ENCODE measurements around the gene SNX11. TPM values are rescaled to one million over a fixed set of nuclear protein-coding genes. Genes with fewer than 3 reads are reported as not detected.

The SNX11 gene
- total and polyA plus RNA-seq, 3 experiments from 2014 or later = 26.5 to 45.2 (median 43.3) TPM

DNA sequence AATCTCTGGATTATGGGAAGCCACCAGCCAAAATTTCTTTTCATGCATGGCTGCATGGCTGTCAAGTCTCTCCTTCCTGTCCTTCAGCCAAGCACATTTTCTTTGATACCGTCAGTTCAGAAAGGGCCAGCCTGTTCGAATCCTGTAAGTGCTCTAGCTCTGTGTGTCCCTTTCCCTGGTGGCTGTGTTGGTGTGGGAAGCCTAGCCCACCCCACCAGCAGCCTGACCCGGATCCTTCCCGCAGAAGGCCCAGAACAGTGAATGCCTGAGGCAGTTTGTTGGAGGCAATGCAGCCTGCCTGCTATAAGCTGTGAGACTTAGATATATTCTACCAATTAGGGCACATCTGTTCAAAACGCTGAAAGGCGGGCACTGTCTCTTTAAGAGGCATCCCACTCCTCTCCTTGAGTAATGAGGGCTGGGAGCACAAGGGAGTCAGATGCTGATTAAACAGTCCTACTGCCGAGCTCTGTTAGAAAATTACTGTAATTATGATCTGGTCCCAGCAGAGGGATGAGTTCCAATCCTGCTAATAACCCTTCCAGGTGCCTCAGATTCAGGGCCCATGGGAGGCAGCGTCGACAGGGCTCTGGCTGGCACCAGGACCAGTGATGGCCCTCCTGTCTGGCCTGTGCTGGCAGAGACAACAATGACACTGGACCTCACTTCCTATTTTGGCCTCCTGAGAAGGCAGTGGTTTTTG, 18.4 kb downstream of the SNX11 start:
- CTCF ChIA-PET = no interaction called here
- H3K4me1 Mint-ChIP-seq = no peaks in the 10 kb centered on the region
- Histone ChIP-seq H3K4me3 (ENCODE audit: low read length) (no peak overlapping the region), H3K4me1 (ENCODE audit: insufficient read depth, low read length) (no peaks in the 10 kb centered on the region), H3K36me3 (ENCODE audit: insufficient read depth, low read length) (peaks cover 33% of the 10 kb centered on the region), H3K27ac (ENCODE audit: low read depth, low read length) (no peak overlapping the region), H3K27me3 (ENCODE audit: insufficient read depth, low read length, poor library complexity, severe bottlenecking) (no peaks in the 10 kb centered on the region), H3K9me3 (ENCODE audit: low read length) (no peaks in the 10 kb centered on the region)
- no peaks in the 10 kb centered on the region for H3K27me3 Mint-ChIP-seq
- no peak overlapping the region for H3K4me3 Mint-ChIP-seq
- peak overlapping the region in 2 of 8 donors; percentile 11 to 72 for H3K27ac Mint-ChIP-seq
- DNase-seq = no peak
- H3K36me3 Mint-ChIP-seq = peaks cover 0 to 48% (median 3%) of the 10 kb centered on the region in 3 donors
- POLR2A ChIA-PET = no interaction called here
- no peaks in the 10 kb centered on the region for H3K9me3 Mint-ChIP-seq

DNA sequence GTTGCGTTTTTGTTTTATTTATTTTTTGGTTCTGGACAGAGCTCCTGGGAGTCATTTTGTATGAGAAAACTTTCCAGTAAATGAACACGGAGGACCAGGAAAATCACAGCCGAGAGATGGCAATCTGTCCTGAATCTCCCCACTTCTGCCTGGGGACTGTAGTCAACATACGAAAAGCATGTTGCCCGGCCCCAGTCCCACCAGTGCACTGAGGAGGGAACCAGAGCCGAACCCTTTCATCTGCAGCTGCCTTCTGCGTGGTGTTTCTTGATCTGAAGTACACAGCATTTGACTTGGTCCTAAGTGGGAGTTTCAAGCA, 18.9 kb downstream of the SNX11 start:
- H3K27me3 ChIP-seq (ENCODE audit: insufficient read depth, low read length, poor library complexity, severe bottlenecking) = no peaks in the 10 kb centered on the region
- Mint-ChIP-seq H3K9me3 (no peaks in the 10 kb centered on the region), H3K36me3 (peaks cover 0 to 47% (median 3%) of the 10 kb centered on the region in 3 donors), H3K4me3 (no peak overlapping the region), H3K27me3 (no peaks in the 10 kb centered on the region), H3K4me1 (peaks cover 0 to 1% (median 0%) of the 10 kb centered on the region in 3 donors), H3K27ac (peak overlapping the region in 1 of 8 donors; percentile 72)
- peaks cover 27% of the 10 kb centered on the region for H3K36me3 ChIP-seq (ENCODE audit: insufficient read depth, low read length)
- no peak overlapping the region for H3K4me3 ChIP-seq (ENCODE audit: low read length)
- DNase-seq = no peak
- CTCF ChIA-PET = no interaction called here
- H3K4me1 ChIP-seq (ENCODE audit: insufficient read depth, low read length) = no peaks in the 10 kb centered on the region
- no peaks in the 10 kb centered on the region for H3K9me3 ChIP-seq (ENCODE audit: low read length)
- no peak overlapping the region for H3K27ac ChIP-seq (ENCODE audit: low read depth, low read length)
- POLR2A ChIA-PET = no interaction called here

DNA sequence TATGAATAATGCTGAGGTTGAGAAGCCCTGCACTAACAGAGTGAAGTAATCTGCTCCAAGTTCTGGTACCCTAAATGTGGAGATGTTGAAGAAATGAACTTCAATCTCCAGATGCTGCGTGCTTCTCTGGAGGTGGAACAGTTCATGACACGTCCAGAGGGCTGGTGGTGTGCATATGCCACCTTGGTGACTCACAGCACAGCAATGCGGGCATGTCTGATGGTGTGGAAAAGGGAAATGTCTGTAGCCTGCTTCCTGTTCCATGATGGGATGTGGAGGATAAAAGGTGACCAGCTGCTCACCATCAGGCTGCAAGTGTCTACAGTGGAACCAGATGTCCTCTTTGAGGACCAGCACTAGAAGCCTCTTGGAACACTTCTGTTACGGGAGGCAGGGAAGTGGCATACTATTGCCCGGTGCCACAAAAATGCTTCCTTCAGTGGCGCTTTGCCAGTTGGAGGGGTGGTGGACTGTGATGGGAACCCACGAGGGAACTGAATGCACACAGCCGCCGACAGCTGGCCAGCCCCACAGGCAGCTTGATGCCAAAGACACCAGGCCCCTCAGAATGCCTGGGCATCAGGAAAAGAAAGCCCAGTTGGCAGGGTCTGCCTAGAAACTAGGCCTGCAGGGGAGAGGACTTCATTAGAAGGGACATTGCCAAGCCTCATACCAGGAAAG, 19.9 kb downstream of the SNX11 start:
- H3K27ac Mint-ChIP-seq = peak overlapping the region in 2 of 8 donors; percentile 14 to 38

DNA sequence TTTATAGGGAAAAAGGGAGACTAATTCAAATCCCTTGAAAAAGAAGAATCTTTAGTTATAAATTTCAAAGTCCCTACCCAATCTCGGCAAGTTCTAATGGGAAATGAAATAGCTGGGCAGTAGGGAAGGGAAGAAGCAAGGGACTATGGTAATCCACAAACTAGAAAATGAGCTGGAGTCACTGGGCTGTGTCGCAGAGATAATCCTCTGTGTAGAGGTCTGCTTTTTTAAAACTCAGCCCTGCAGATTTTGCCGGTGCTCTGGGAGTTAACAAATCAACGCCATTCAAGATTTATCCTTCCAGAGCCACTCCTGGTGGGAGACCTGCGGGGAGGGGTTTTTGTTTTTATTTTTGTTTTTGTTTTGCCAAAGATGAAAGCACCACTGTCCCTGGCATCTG, 20.8 kb downstream of the SNX11 start:
- no peaks in the 10 kb centered on the region for H3K9me3 Mint-ChIP-seq
- H3K4me1 ChIP-seq (ENCODE audit: insufficient read depth, low read length) = no peaks in the 10 kb centered on the region
- H3K36me3 ChIP-seq (ENCODE audit: insufficient read depth, low read length) = peaks cover 15% of the 10 kb centered on the region
- peaks cover 0 to 40% (median under 1%) of the 10 kb centered on the region in 3 donors for H3K36me3 Mint-ChIP-seq
- no peak overlapping the region for H3K4me3 Mint-ChIP-seq
- ChIA-PET POLR2A (no interaction called here), CTCF (interaction anchor here (5.6 to 6.0 kb wide), 2 partner anchors 48 to 102 kb away, joined by 25 to 40 read pairs; no protein-coding TSS in a partner anchor)
- no peak for DNase-seq
- H3K9me3 ChIP-seq (ENCODE audit: low read length) = no peaks in the 10 kb centered on the region
- H3K27me3 Mint-ChIP-seq = no peaks in the 10 kb centered on the region
- H3K27me3 ChIP-seq (ENCODE audit: insufficient read depth, low read length, poor library complexity, severe bottlenecking) = no peaks in the 10 kb centered on the region
- peak overlapping the region in 1 of 8 donors; percentile 36 for H3K27ac Mint-ChIP-seq
- no peak overlapping the region for H3K27ac ChIP-seq (ENCODE audit: low read depth, low read length)
- H3K4me1 Mint-ChIP-seq = peaks cover 0 to 1% (median 0%) of the 10 kb centered on the region in 3 donors
- no peak overlapping the region for H3K4me3 ChIP-seq (ENCODE audit: low read length)

More for the DNA sequence above, 19.9 kb downstream of the SNX11 start:
- Histone ChIP-seq H3K36me3 (ENCODE audit: insufficient read depth, low read length) (peaks cover 22% of the 10 kb centered on the region), H3K9me3 (ENCODE audit: low read length) (no peaks in the 10 kb centered on the region), H3K27ac (ENCODE audit: low read depth, low read length) (no peak overlapping the region), H3K4me3 (ENCODE audit: low read length) (no peak overlapping the region), H3K27me3 (ENCODE audit: insufficient read depth, low read length, poor library complexity, severe bottlenecking) (no peaks in the 10 kb centered on the region), H3K4me1 (ENCODE audit: insufficient read depth, low read length) (no peaks in the 10 kb centered on the region)
- ChIA-PET POLR2A (no interaction called here), CTCF (no interaction called here)
- Mint-ChIP-seq H3K4me3 (no peak overlapping the region), H3K27me3 (no peaks in the 10 kb centered on the region), H3K4me1 (peaks cover 0 to 1% (median 0%) of the 10 kb centered on the region in 3 donors), H3K36me3 (peaks cover 0 to 44% (median 3%) of the 10 kb centered on the region in 3 donors), H3K9me3 (no peaks in the 10 kb centered on the region)
- DNase-seq = no peak

DNA sequence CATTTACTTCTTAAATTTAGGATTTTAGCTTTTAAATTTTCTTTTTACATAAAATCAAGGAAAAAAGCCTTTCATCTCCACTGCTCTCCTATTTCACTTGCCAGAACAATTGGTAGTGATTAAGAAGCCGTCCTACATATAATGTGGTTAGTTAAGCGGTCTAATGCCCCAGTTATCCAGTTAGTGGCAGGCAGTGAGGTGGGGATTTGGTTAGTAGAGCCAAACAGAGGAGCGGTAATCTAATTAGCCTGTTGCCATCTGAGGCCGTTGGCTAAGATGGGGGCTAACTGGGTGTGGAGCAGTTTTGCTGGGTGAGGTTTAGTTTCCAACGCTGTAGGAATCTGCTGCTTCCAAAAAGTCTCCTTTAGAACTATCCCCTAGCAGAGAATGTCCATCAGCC, 22.4 kb downstream of the SNX11 start:
- Mint-ChIP-seq H3K9me3 (no peaks in the 10 kb centered on the region), H3K27ac (peak overlapping the region in 1 of 8 donors; percentile 21), H3K36me3 (peaks cover 0 to 44% (median 2%) of the 10 kb centered on the region in 3 donors), H3K27me3 (no peaks in the 10 kb centered on the region), H3K4me3 (no peak overlapping the region), H3K4me1 (peaks cover 0 to 1% (median 0%) of the 10 kb centered on the region in 3 donors)
- POLR2A ChIA-PET = no interaction called here
- CTCF ChIA-PET = interaction anchor here (5.6 to 6.0 kb wide), 2 partner anchors 50 to 104 kb away, joined by 25 to 40 read pairs; no protein-coding TSS in a partner anchor
- no peak for DNase-seq
- Histone ChIP-seq H3K27ac (ENCODE audit: low read depth, low read length) (no peak overlapping the region), H3K4me3 (ENCODE audit: low read length) (no peak overlapping the region), H3K4me1 (ENCODE audit: insufficient read depth, low read length) (no peaks in the 10 kb centered on the region), H3K27me3 (ENCODE audit: insufficient read depth, low read length, poor library complexity, severe bottlenecking) (no peaks in the 10 kb centered on the region), H3K9me3 (ENCODE audit: low read length) (no peaks in the 10 kb centered on the region), H3K36me3 (ENCODE audit: insufficient read depth, low read length) (peaks cover 10% of the 10 kb centered on the region)

DNA sequence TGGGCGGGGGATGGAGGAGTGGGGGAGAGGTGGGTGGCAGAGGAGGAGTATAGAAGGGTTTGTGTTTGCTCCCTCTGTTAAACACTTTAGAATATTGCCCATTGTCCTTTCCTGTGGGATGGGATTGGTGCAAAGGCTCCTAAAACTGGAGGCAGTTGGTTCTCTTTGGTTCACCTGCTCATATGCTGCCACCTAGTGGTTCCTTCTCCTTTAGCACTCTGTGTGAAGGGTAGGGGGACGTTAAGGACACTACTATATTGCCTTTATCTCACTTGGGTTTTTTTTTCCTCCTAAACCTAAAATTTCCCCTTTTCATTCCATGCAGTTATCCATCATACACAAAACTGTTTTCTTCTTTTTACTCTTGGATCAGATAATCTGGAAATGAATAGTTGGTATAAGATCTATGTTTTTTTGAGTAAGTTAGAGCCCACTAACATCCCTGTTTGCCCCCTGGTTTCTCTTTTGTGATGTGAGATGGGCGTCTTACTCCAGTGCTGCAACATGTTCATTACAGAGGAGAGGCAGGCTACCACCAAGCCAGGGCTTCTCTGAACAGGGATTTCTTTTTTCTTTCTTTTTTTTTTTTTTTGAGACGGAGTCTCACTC, 23.8 kb downstream of the SNX11 start:
- no peak overlapping the region for H3K27ac ChIP-seq (ENCODE audit: low read depth, low read length)
- Mint-ChIP-seq H3K36me3 (peaks cover 0 to 42% (median 2%) of the 10 kb centered on the region in 3 donors), H3K4me3 (no peak overlapping the region), H3K4me1 (peaks cover 0 to 1% (median 0%) of the 10 kb centered on the region in 3 donors), H3K27me3 (no peaks in the 10 kb centered on the region), H3K27ac (peak overlapping the region in 7 of 8 donors; percentile 10 to 86 (median 34)), H3K9me3 (no peaks in the 10 kb centered on the region)
- no peaks in the 10 kb centered on the region for H3K9me3 ChIP-seq (ENCODE audit: low read length)
- POLR2A ChIA-PET = no interaction called here
- DNase-seq = peak; percentile 10 to 61 (median 35)
- H3K36me3 ChIP-seq (ENCODE audit: insufficient read depth, low read length) = peaks cover 10% of the 10 kb centered on the region
- H3K4me3 ChIP-seq (ENCODE audit: low read length) = no peak overlapping the region
- H3K27me3 ChIP-seq (ENCODE audit: insufficient read depth, low read length, poor library complexity, severe bottlenecking) = no peaks in the 10 kb centered on the region
- CTCF ChIA-PET = interaction anchor here (0.7 to 6.0 kb wide), 9 partner anchors 10 to 240 kb away, joined by 3 to 40 read pairs (median 3); no protein-coding TSS in a partner anchor
- no peaks in the 10 kb centered on the region for H3K4me1 ChIP-seq (ENCODE audit: insufficient read depth, low read length)

DNA sequence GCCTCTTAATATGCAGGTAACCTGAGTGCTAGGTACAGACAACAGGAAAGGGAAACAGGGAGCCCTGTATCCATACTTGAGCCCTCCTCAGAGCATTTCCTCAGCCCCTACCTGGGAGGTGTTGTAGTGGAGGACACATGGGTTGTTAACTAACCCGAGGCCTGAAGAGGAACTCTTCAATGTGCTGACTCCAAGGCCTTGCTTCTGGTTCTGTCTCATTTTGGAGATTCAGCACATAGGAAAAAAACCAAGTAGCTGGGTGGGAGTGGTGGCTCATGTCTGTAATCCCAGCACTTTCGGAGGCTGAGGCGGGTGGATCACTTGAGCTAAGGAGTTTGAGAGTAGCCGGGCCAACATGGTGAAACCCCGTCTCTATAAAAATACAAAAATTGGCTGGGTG, 24.8 kb downstream of the SNX11 start:
- no peaks in the 10 kb centered on the region for H3K9me3 ChIP-seq (ENCODE audit: low read length)
- ChIA-PET CTCF (interaction anchor here (0.6 to 6.0 kb wide), 4 partner anchors 41 to 106 kb away, joined by 3 to 40 read pairs (median 14); no protein-coding TSS in a partner anchor), POLR2A (interaction anchor here (0.6 kb wide), 1 partner anchor 124 kb away, joined by 3 read pairs; no protein-coding TSS in a partner anchor)
- Mint-ChIP-seq H3K4me3 (no peak overlapping the region), H3K27me3 (no peaks in the 10 kb centered on the region), H3K36me3 (peaks cover 0 to 41% (median 6%) of the 10 kb centered on the region in 3 donors), H3K9me3 (no peaks in the 10 kb centered on the region), H3K4me1 (peaks cover 0 to 1% (median 0%) of the 10 kb centered on the region in 3 donors), H3K27ac (peak overlapping the region in 4 of 8 donors; percentile 11 to 72 (median 29))
- DNase-seq = no peak
- H3K27ac ChIP-seq (ENCODE audit: low read depth, low read length) = no peak overlapping the region
- H3K36me3 ChIP-seq (ENCODE audit: insufficient read depth, low read length) = peaks cover 12% of the 10 kb centered on the region
- no peaks in the 10 kb centered on the region for H3K4me1 ChIP-seq (ENCODE audit: insufficient read depth, low read length)
- H3K27me3 ChIP-seq (ENCODE audit: insufficient read depth, low read length, poor library complexity, severe bottlenecking) = no peaks in the 10 kb centered on the region
- no peak overlapping the region for H3K4me3 ChIP-seq (ENCODE audit: low read length)

Data from CD8-positive, alpha-beta memory T cell (primary cell).